HFFc6 (cell line): ENCODE results near the gene SMIM23. TPM values are rescaled to one million over a fixed set of nuclear protein-coding genes. Genes with fewer than 3 reads are reported as not detected.

ENCODE experiments used
- DNase-seq: peaks from one replicate; pipeline ENCODE4 v3.0.0-alpha.2; 2018
- H3K27ac Mint-ChIP-seq: 2 replicates; pipeline ENCODE4 v1.8.0; 2020; ENCODE audit warnings: mild to moderate bottlenecking, mixed read lengths
- H3K27me3 Mint-ChIP-seq: 2 replicates; pipeline ENCODE4 v1.8.0; 2021; ENCODE audit warnings: mild to moderate bottlenecking, moderate library complexity, mixed read lengths; ENCODE audit not compliant: insufficient read depth
- H3K36me3 Mint-ChIP-seq: 2 replicates; pipeline ENCODE4 v1.8.0; 2021; ENCODE audit warnings: low read depth, mixed read lengths
- H3K4me1 Mint-ChIP-seq: 2 replicates; pipeline ENCODE4 v1.8.0; 2020; ENCODE audit warnings: low read depth, mixed read lengths
- H3K4me3 Mint-ChIP-seq: 2 replicates; pipeline ENCODE4 v1.8.0; 2020; ENCODE audit warnings: mild to moderate bottlenecking, moderate library complexity, mixed read lengths
- H3K9me3 Mint-ChIP-seq: 2 replicates; pipeline ENCODE4 v1.8.0; 2020; ENCODE audit warnings: mild to moderate bottlenecking, mixed read lengths
- long read RNA-seq: library from polyadenylated mRNA; unstranded; transcript quantifications from one replicate; pipeline ENCODE4 v2.0.0, GENCODE V29; 2019
- total RNA-seq, 6 experiments: library from RNA; stranded (reverse); fragmentation: NEBNext Ultra II Directional; extraction: Animal tissue kit (Norgen Biotek cat#: 25700); gene quantifications; 2 replicates in 1 of 6; 3 replicates in 5 of 6; pipeline ENCODE4 v1.2.3, GENCODE V29; 2021
- TF ChIP-seq, protein P1 (sequence below): fragments of 200-600 bp; sonication (generic); IDR thresholded peaks from 2 replicates; pipeline ENCODE4 v1.5.0; 2021; ENCODE audit warnings: antibody characterized with exemption, mild to moderate bottlenecking

SMIM23 gene
- total RNA-seq: not detected
- long read RNA-seq: 0 reads

GRCh38 chr5:171785517-171785916, at the start of gene SMIM23:
SMIM23 (plus strand) TSS chr5:171785817; CDS start chr5:171785872, 55 bp downstream.
- DNase-seq: no peak
- Mint-ChIP-seq H3K4me1 (no peaks in the 10 kb centered on the region), H3K36me3 (no peaks in the 10 kb centered on the region), H3K4me3 (no peak within 1 kb of the TSS), H3K27ac (no peak within 1 kb of the TSS), H3K9me3 (no peaks in the 10 kb centered on the region), H3K27me3 (peaks cover 11% of the 10 kb centered on the region)
- TF ChIP-seq, protein P1, sequence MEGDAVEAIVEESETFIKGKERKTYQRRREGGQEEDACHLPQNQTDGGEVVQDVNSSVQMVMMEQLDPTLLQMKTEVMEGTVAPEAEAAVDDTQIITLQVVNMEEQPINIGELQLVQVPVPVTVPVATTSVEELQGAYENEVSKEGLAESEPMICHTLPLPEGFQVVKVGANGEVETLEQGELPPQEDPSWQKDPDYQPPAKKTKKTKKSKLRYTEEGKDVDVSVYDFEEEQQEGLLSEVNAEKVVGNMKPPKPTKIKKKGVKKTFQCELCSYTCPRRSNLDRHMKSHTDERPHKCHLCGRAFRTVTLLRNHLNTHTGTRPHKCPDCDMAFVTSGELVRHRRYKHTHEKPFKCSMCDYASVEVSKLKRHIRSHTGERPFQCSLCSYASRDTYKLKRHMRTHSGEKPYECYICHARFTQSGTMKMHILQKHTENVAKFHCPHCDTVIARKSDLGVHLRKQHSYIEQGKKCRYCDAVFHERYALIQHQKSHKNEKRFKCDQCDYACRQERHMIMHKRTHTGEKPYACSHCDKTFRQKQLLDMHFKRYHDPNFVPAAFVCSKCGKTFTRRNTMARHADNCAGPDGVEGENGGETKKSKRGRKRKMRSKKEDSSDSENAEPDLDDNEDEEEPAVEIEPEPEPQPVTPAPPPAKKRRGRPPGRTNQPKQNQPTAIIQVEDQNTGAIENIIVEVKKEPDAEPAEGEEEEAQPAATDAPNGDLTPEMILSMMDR: no peak

GRCh38 chr5:171736976-171737891, 48.4 kb upstream of the SMIM23 start:
- peaks cover 10% of the 10 kb centered on the region for H3K27me3 Mint-ChIP-seq
- no peak for DNase-seq
- TF ChIP-seq, protein P1: no peak
- no peaks in the 10 kb centered on the region for H3K36me3 Mint-ChIP-seq
- H3K9me3 Mint-ChIP-seq: no peaks in the 10 kb centered on the region
- H3K4me3 Mint-ChIP-seq: no peak overlapping the region
- H3K27ac Mint-ChIP-seq: no peak overlapping the region
- no peaks in the 10 kb centered on the region for H3K4me1 Mint-ChIP-seq

DNA sequence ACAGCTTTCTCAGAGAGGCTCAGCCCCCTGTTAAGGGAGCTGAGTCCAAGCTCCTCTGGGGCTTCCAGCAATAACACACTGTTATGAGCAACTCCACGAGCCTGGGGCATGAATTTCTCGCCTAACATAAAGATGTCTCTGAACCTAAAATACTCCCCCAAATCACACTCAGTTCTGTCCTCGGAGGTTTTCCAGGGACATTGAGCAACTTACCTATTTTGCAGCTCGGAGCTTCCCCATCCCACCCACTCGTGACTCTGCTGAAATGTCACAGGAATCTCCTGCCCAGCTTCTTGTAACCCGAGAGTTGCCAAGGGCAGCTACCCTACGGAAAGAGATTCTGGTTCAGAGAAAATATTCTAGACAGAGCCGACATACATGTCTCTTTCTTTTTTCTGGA, 47.1 kb upstream of the SMIM23 start:
- Mint-ChIP-seq H3K4me1 (no peaks in the 10 kb centered on the region), H3K27me3 (peaks cover 10% of the 10 kb centered on the region), H3K4me3 (no peak overlapping the region), H3K36me3 (no peaks in the 10 kb centered on the region), H3K27ac (no peak overlapping the region), H3K9me3 (no peaks in the 10 kb centered on the region)
- TF ChIP-seq, protein P1: no peak
- no peak for DNase-seq

- Mint-ChIP-seq H3K36me3 (no peaks in the 10 kb centered on the region), H3K27me3 (peaks cover 12% of the 10 kb centered on the region), H3K4me1 (no peaks in the 10 kb centered on the region), H3K4me3 (no peak overlapping the region), H3K9me3 (no peaks in the 10 kb centered on the region), H3K27ac (no peak overlapping the region)
- DNase-seq: no peak
- TF ChIP-seq, protein P1: no peak
Observed at GRCh38 chr5:171739271-171739670, 46.3 kb upstream of the SMIM23 start.

DNA sequence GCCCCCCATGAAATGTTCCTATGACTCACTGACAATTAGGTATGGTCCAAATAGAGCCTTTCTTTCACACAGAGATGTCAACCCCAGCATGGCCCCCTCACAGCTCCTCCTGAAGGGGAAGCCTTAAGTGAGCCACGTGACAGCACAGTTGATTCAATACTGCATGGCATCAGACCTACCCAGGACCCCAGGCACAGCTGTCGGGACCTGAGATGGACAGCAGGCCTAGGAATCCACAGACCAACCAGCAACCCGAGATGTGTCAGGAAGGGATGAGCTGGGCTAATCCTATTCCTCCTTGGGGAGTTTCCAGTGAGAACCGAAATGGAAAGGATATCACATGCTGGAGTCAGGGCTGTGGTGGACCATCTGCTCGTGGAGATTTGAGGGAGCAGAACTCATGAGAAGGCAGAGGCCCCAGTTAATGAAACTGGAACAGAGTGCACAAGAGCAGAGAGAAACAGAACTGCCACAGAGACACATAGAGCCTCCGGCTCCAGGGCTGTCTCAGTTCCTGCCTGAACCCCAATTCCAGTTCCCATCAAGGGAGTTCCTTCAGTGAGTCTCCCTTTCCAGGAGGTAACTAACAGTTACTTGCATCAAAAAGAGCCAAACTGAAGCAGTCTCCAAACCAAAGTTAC, 42.1 kb upstream of the SMIM23 start:
- DNase-seq: no peak
- no peak overlapping the region for H3K27ac Mint-ChIP-seq
- H3K4me1 Mint-ChIP-seq: no peaks in the 10 kb centered on the region
- no peaks in the 10 kb centered on the region for H3K9me3 Mint-ChIP-seq
- H3K4me3 Mint-ChIP-seq: no peak overlapping the region
- H3K36me3 Mint-ChIP-seq: no peaks in the 10 kb centered on the region
- peaks cover 8% of the 10 kb centered on the region for H3K27me3 Mint-ChIP-seq
- TF ChIP-seq, protein P1: no peak
